ENCODE data around the gene EVA1C.
"Not testable (repeated sequence)": the region's sequence is repeated elsewhere in the genome, so short reads cannot be mapped to it uniquely, and the experiment has no call there.

EVA1C gene
- 15.8 to 15.9 reads per million in 2 donors for total RNA-seq

- DNase-seq = peak; percentile 70
Measured at GRCh38 chr21:32412162-32413014, at the start of gene EVA1C. EVA1C (plus strand) TSS chr21:32412706; CDS start chr21:32412854, 148 bp downstream.

- no peak for DNase-seq
Measured at GRCh38 chr21:32364387-32364786, 48.1 kb upstream of the EVA1C start.

- no peak for DNase-seq
Measured at GRCh38 chr21:32364796-32365195, 47.7 kb upstream of the EVA1C start.

- DNase-seq = no peak
Measured at GRCh38 chr21:32366191-32366590, 46.3 kb upstream of the EVA1C start.

GRCh38 chr21:32367158-32367557 is 45.3 kb upstream of the EVA1C start:
- DNase-seq = no peak

GRCh38 chr21:32368386-32368785 is 44.1 kb upstream of the EVA1C start:
- DNase-seq = no peak

GRCh38 chr21:32368961-32369360 is 43.5 kb upstream of the EVA1C start:
- DNase-seq = not testable (repeated sequence)

- no peak for DNase-seq
Measured at GRCh38 chr21:32370998-32371766, 41.3 kb upstream of the EVA1C start.

- no peak for DNase-seq
Measured at GRCh38 chr21:32371913-32372314, 40.6 kb upstream of the EVA1C start.

GRCh38 chr21:32372755-32373154 is 39.8 kb upstream of the EVA1C start:
- no peak for DNase-seq

GRCh38 chr21:32377506-32377905 is 35.0 kb upstream of the EVA1C start:
- DNase-seq = no peak

GRCh38 chr21:32377991-32378390 is 34.5 kb upstream of the EVA1C start:
- DNase-seq = no peak

- DNase-seq = no peak
Measured at GRCh38 chr21:32378956-32379355, 33.5 kb upstream of the EVA1C start.

- no peak for DNase-seq
Measured at GRCh38 chr21:32380940-32381339, 31.6 kb upstream of the EVA1C start.

- no peak for DNase-seq
Measured at GRCh38 chr21:32381571-32381970, 30.9 kb upstream of the EVA1C start.

GRCh38 chr21:32382108-32382644 is 30.3 kb upstream of the EVA1C start:
- DNase-seq = no peak

GRCh38 chr21:32383812-32384211 is 28.7 kb upstream of the EVA1C start:
- no peak for DNase-seq

GRCh38 chr21:32386195-32386870 is 26.2 kb upstream of the EVA1C start:
- no peak for DNase-seq

- no peak for DNase-seq
Measured at GRCh38 chr21:32387151-32387550, 25.4 kb upstream of the EVA1C start.

GRCh38 chr21:32388306-32388705 is 24.2 kb upstream of the EVA1C start:
- DNase-seq = no peak

- DNase-seq = no peak
Measured at GRCh38 chr21:32389337-32390015, 23.0 kb upstream of the EVA1C start.

- DNase-seq = not testable (repeated sequence)
Measured at GRCh38 chr21:32390537-32391224, 21.8 kb upstream of the EVA1C start.
